ENCODE data around the gene DBH.

GRCh38 chr9:133654736-133655657, 18.8 kb downstream of the DBH start:
- no peak for TF ChIP-seq CTCF (IDR thresholded peaks at IDR 0.05; ENCODE audit: insufficient read depth, low read length, poor library complexity, severe bottlenecking)
- TF ChIP-seq EZH2phosphoT487 (conservative IDR thresholded peaks at IDR 0.05; ENCODE audit: low read length): no peak
